SU-DHL-6 (cell line): ENCODE measurements around the gene UNC5B.

Experiments used
- CTCF ChIP-seq: fragments of 200-600 bp; sonication (generic); IDR thresholded peaks from one replicate; pipeline ENCODE4 v1.5.1; 2017; ENCODE audit warnings: antibody characterized with exemption, mild to moderate bottlenecking, low read length, moderate library complexity; ENCODE audit not compliant: insufficient read depth, poor library complexity, severe bottlenecking
- EZH2phosphoT487 ChIP-seq: fragments of 200-600 bp; sonication (generic), shearing (Covaris generic); conservative IDR thresholded peaks from 2 replicates; pipeline ENCODE4 v1.6.1; 2018; ENCODE audit warnings: mild to moderate bottlenecking, antibody characterized with exemption, low read length, moderate library complexity, mixed read lengths

- TF ChIP-seq CTCF (no peak), EZH2phosphoT487 (no peak)
Measured at GRCh38 chr10:71243756-71244395, 31.5 kb downstream of the UNC5B start.
